Measurements from ENCODE around the gene TMA7.

The TMA7 gene

GRCh38 chr3:48409291-48410201 lies 30.5 kb upstream of the TMA7 start:
- no peak for DNase-seq

GRCh38 chr3:48410205-48411040 lies 29.6 kb upstream of the TMA7 start:
- no peak for DNase-seq

GRCh38 chr3:48411041-48411588 lies 28.9 kb upstream of the TMA7 start:
- no peak for DNase-seq

- DNase-seq = no peak
Observed at GRCh38 chr3:48411606-48412374, 28.3 kb upstream of the TMA7 start.

GRCh38 chr3:48412375-48413001 lies 27.6 kb upstream of the TMA7 start:
- no peak for DNase-seq

GRCh38 chr3:48413086-48413485 lies 27.0 kb upstream of the TMA7 start:
- no peak for DNase-seq

- no peak for DNase-seq
Observed at GRCh38 chr3:48413611-48414010, 26.4 kb upstream of the TMA7 start.

GRCh38 chr3:48414376-48415250 lies 25.4 kb upstream of the TMA7 start:
- no peak for DNase-seq

GRCh38 chr3:48415251-48415953 lies 24.7 kb upstream of the TMA7 start:
- DNase-seq = no peak

- DNase-seq = no peak
Observed at GRCh38 chr3:48416091-48416505, 24.0 kb upstream of the TMA7 start.

- DNase-seq = no peak
Observed at GRCh38 chr3:48416546-48416945, 23.5 kb upstream of the TMA7 start.

GRCh38 chr3:48417529-48418108 lies 22.4 kb upstream of the TMA7 start:
- DNase-seq = no peak

GRCh38 chr3:48418140-48418539 lies 21.9 kb upstream of the TMA7 start:
- no peak for DNase-seq

GRCh38 chr3:48418651-48419050 lies 21.4 kb upstream of the TMA7 start:
- DNase-seq = no peak

- no peak for DNase-seq
Observed at GRCh38 chr3:48419149-48419548, 20.9 kb upstream of the TMA7 start.

GRCh38 chr3:48419597-48419996 lies 20.5 kb upstream of the TMA7 start:
- DNase-seq = no peak

- DNase-seq = no peak
Observed at GRCh38 chr3:48420561-48420960, 19.5 kb upstream of the TMA7 start.

- no peak for DNase-seq
Observed at GRCh38 chr3:48422272-48422671, 17.8 kb upstream of the TMA7 start.

GRCh38 chr3:48422681-48423080 lies 17.4 kb upstream of the TMA7 start:
- DNase-seq = no peak

- no peak for DNase-seq
Observed at GRCh38 chr3:48423241-48423882, 16.7 kb upstream of the TMA7 start.

Measured in NCI-H69 (cell line).